Measurements from ENCODE around the gene LNX1.

Gene LNX1

GRCh38 chr4:53633608-53634007 is 42.3 kb upstream of the LNX1 start:
- H3K27me3 ChIP-seq (ENCODE audit: insufficient read depth, low read length, poor library complexity), result no peaks in the 10 kb centered on the region
- no peak overlapping the region for H3K4me3 ChIP-seq (ENCODE audit: low read length)
- no peaks in the 10 kb centered on the region for H3K79me1 ChIP-seq (ENCODE audit: low read length)
- no peak overlapping the region for H2BK5ac ChIP-seq (ENCODE audit: low read length)
- H4K5ac ChIP-seq (ENCODE audit: low read length), result no peak overlapping the region
- no peaks in the 10 kb centered on the region for H3K4me1 ChIP-seq (ENCODE audit: control insufficient read depth, low read depth, low read length)
- H4K8ac ChIP-seq (ENCODE audit: low read depth, low read length), result no peak overlapping the region
- H3K56ac ChIP-seq (ENCODE audit: low read length), result no peak overlapping the region
- no peak overlapping the region for H3K4me2 ChIP-seq (ENCODE audit: low read length)
- no peak overlapping the region for H3K4ac ChIP-seq (ENCODE audit: low read depth, low read length)
- no peak overlapping the region for H3K23ac ChIP-seq (ENCODE audit: low read length)
- no peak overlapping the region for H2BK15ac ChIP-seq (replicated peaks; ENCODE audit: low read depth)
- DNase-seq, result no peak
- no peak overlapping the region for H3K9ac ChIP-seq (ENCODE audit: low read length)
- H3K18ac ChIP-seq (ENCODE audit: low read length), result no peak overlapping the region
- H3K27ac ChIP-seq (ENCODE audit: low read depth, low read length), result no peak overlapping the region
- no peaks in the 10 kb centered on the region for H3K79me2 ChIP-seq (ENCODE audit: control insufficient read depth, insufficient read depth, low read length)
- H3K36me3 ChIP-seq (ENCODE audit: control insufficient read depth, insufficient read depth, low read length), result no peaks in the 10 kb centered on the region
- H2AK5ac ChIP-seq (ENCODE audit: low read length), result no peak overlapping the region
- H2BK120ac ChIP-seq (ENCODE audit: low read depth, low read length), result no peak overlapping the region
- no CpG with 5 or more reads among the region's 4 CpGs for WGBS (ENCODE audit: extremely low coverage, insufficient coverage, low lambda C conversion rate)

GRCh38 chr4:53629296-53629695 is 38.0 kb upstream of the LNX1 start:
- H2BK15ac ChIP-seq (replicated peaks; ENCODE audit: low read depth), result no peak overlapping the region
- no peak overlapping the region for H3K9ac ChIP-seq (ENCODE audit: low read length)
- no peaks in the 10 kb centered on the region for H3K79me1 ChIP-seq (ENCODE audit: low read length)
- H4K8ac ChIP-seq (ENCODE audit: low read depth, low read length), result no peak overlapping the region
- H3K4me3 ChIP-seq (ENCODE audit: low read length), result no peak overlapping the region
- no peak overlapping the region for H2BK5ac ChIP-seq (ENCODE audit: low read length)
- no peak overlapping the region for H3K18ac ChIP-seq (ENCODE audit: low read length)
- H3K4ac ChIP-seq (ENCODE audit: low read depth, low read length), result no peak overlapping the region
- H3K56ac ChIP-seq (ENCODE audit: low read length), result no peak overlapping the region
- no peak overlapping the region for H3K23ac ChIP-seq (ENCODE audit: low read length)
- no peak overlapping the region for H2BK120ac ChIP-seq (ENCODE audit: low read depth, low read length)
- no peak overlapping the region for H2AK5ac ChIP-seq (ENCODE audit: low read length)
- no peaks in the 10 kb centered on the region for H3K79me2 ChIP-seq (ENCODE audit: control insufficient read depth, insufficient read depth, low read length)
- no peaks in the 10 kb centered on the region for H3K4me1 ChIP-seq (ENCODE audit: control insufficient read depth, low read depth, low read length)
- no peak overlapping the region for H3K4me2 ChIP-seq (ENCODE audit: low read length)
- no peak overlapping the region for H4K5ac ChIP-seq (ENCODE audit: low read length)
- no peaks in the 10 kb centered on the region for H3K36me3 ChIP-seq (ENCODE audit: control insufficient read depth, insufficient read depth, low read length)
- no peak overlapping the region for H3K27ac ChIP-seq (ENCODE audit: low read depth, low read length)
- H3K27me3 ChIP-seq (ENCODE audit: insufficient read depth, low read length, poor library complexity), result no peaks in the 10 kb centered on the region
- no CpG with 5 or more reads among the region's 1 CpG for WGBS (ENCODE audit: extremely low coverage, insufficient coverage, low lambda C conversion rate)
- no peak for DNase-seq

GRCh38 chr4:53626491-53626890 is 35.2 kb upstream of the LNX1 start:
- H3K4me2 ChIP-seq (ENCODE audit: low read length), result no peak overlapping the region
- H3K27me3 ChIP-seq (ENCODE audit: insufficient read depth, low read length, poor library complexity), result no peaks in the 10 kb centered on the region
- H3K4ac ChIP-seq (ENCODE audit: low read depth, low read length), result no peak overlapping the region
- no peak overlapping the region for H3K27ac ChIP-seq (ENCODE audit: low read depth, low read length)
- no peak overlapping the region for H2BK15ac ChIP-seq (replicated peaks; ENCODE audit: low read depth)
- no peak overlapping the region for H3K23ac ChIP-seq (ENCODE audit: low read length)
- H3K4me1 ChIP-seq (ENCODE audit: control insufficient read depth, low read depth, low read length), result no peaks in the 10 kb centered on the region
- H2AK5ac ChIP-seq (ENCODE audit: low read length), result no peak overlapping the region
- H2BK5ac ChIP-seq (ENCODE audit: low read length), result no peak overlapping the region
- no peaks in the 10 kb centered on the region for H3K79me1 ChIP-seq (ENCODE audit: low read length)
- H4K5ac ChIP-seq (ENCODE audit: low read length), result no peak overlapping the region
- H2BK120ac ChIP-seq (ENCODE audit: low read depth, low read length), result no peak overlapping the region
- DNase-seq, result no peak
- H3K79me2 ChIP-seq (ENCODE audit: control insufficient read depth, insufficient read depth, low read length), result no peaks in the 10 kb centered on the region
- H3K9ac ChIP-seq (ENCODE audit: low read length), result no peak overlapping the region
- no CpG with 5 or more reads among the region's 1 CpG for WGBS (ENCODE audit: extremely low coverage, insufficient coverage, low lambda C conversion rate)
- no peak overlapping the region for H4K8ac ChIP-seq (ENCODE audit: low read depth, low read length)
- no peaks in the 10 kb centered on the region for H3K36me3 ChIP-seq (ENCODE audit: control insufficient read depth, insufficient read depth, low read length)
- no peak overlapping the region for H3K56ac ChIP-seq (ENCODE audit: low read length)
- H3K18ac ChIP-seq (ENCODE audit: low read length), result no peak overlapping the region
- H3K4me3 ChIP-seq (ENCODE audit: low read length), result no peak overlapping the region

- no CpG with 5 or more reads among the region's 2 CpGs for WGBS (ENCODE audit: extremely low coverage, insufficient coverage, low lambda C conversion rate)
- Histone ChIP-seq H4K8ac (ENCODE audit: low read depth, low read length) (no peak overlapping the region), H3K4me2 (ENCODE audit: low read length) (no peak overlapping the region), H3K27me3 (ENCODE audit: insufficient read depth, low read length, poor library complexity) (no peaks in the 10 kb centered on the region), H3K18ac (ENCODE audit: low read length) (no peak overlapping the region), H2BK120ac (ENCODE audit: low read depth, low read length) (no peak overlapping the region), H3K79me2 (ENCODE audit: control insufficient read depth, insufficient read depth, low read length) (no peaks in the 10 kb centered on the region), H2BK5ac (ENCODE audit: low read length) (no peak overlapping the region), H2AK5ac (ENCODE audit: low read length) (no peak overlapping the region), H4K5ac (ENCODE audit: low read length) (no peak overlapping the region), H3K56ac (ENCODE audit: low read length) (no peak overlapping the region), H3K4ac (ENCODE audit: low read depth, low read length) (no peak overlapping the region), H3K27ac (ENCODE audit: low read depth, low read length) (no peak overlapping the region), H3K4me3 (ENCODE audit: low read length) (no peak overlapping the region), H3K23ac (ENCODE audit: low read length) (no peak overlapping the region), H3K4me1 (ENCODE audit: control insufficient read depth, low read depth, low read length) (no peaks in the 10 kb centered on the region), H3K9ac (ENCODE audit: low read length) (no peak overlapping the region), H3K36me3 (ENCODE audit: control insufficient read depth, insufficient read depth, low read length) (no peaks in the 10 kb centered on the region), H3K79me1 (ENCODE audit: low read length) (no peaks in the 10 kb centered on the region), H2BK15ac (replicated peaks; ENCODE audit: low read depth) (no peak overlapping the region)
- DNase-seq, result no peak
Observed at GRCh38 chr4:53625888-53626287, 34.6 kb upstream of the LNX1 start.

- Histone ChIP-seq H2BK120ac (ENCODE audit: low read depth, low read length) (no peak overlapping the region), H4K5ac (ENCODE audit: low read length) (no peak overlapping the region), H3K9ac (ENCODE audit: low read length) (no peak overlapping the region), H3K79me1 (ENCODE audit: low read length) (no peaks in the 10 kb centered on the region), H3K4me3 (ENCODE audit: low read length) (no peak overlapping the region), H3K36me3 (ENCODE audit: control insufficient read depth, insufficient read depth, low read length) (no peaks in the 10 kb centered on the region), H3K56ac (ENCODE audit: low read length) (no peak overlapping the region), H3K79me2 (ENCODE audit: control insufficient read depth, insufficient read depth, low read length) (no peaks in the 10 kb centered on the region), H3K27me3 (ENCODE audit: insufficient read depth, low read length, poor library complexity) (no peaks in the 10 kb centered on the region), H3K23ac (ENCODE audit: low read length) (no peak overlapping the region), H4K8ac (ENCODE audit: low read depth, low read length) (no peak overlapping the region), H2AK5ac (ENCODE audit: low read length) (no peak overlapping the region), H3K4me1 (ENCODE audit: control insufficient read depth, low read depth, low read length) (no peaks in the 10 kb centered on the region), H2BK5ac (ENCODE audit: low read length) (no peak overlapping the region), H3K27ac (ENCODE audit: low read depth, low read length) (no peak overlapping the region), H3K4ac (ENCODE audit: low read depth, low read length) (no peak overlapping the region), H2BK15ac (replicated peaks; ENCODE audit: low read depth) (no peak overlapping the region), H3K4me2 (ENCODE audit: low read length) (no peak overlapping the region), H3K18ac (ENCODE audit: low read length) (no peak overlapping the region)
- DNase-seq, result no peak
- no CpG with 5 or more reads among the region's 1 CpG for WGBS (ENCODE audit: extremely low coverage, insufficient coverage, low lambda C conversion rate)
Observed at GRCh38 chr4:53622739-53623151, 31.5 kb upstream of the LNX1 start.

GRCh38 chr4:53620956-53621355 is 29.7 kb upstream of the LNX1 start:
- H3K4me1 ChIP-seq (ENCODE audit: control insufficient read depth, low read depth, low read length), result no peaks in the 10 kb centered on the region
- H4K8ac ChIP-seq (ENCODE audit: low read depth, low read length), result no peak overlapping the region
- no peak overlapping the region for H2AK5ac ChIP-seq (ENCODE audit: low read length)
- DNase-seq, result peak; percentile 63
- H3K4me3 ChIP-seq (ENCODE audit: low read length), result no peak overlapping the region
- H3K27ac ChIP-seq (ENCODE audit: low read depth, low read length), result no peak overlapping the region
- no peak overlapping the region for H4K5ac ChIP-seq (ENCODE audit: low read length)
- H3K9ac ChIP-seq (ENCODE audit: low read length), result no peak overlapping the region
- H2BK15ac ChIP-seq (replicated peaks; ENCODE audit: low read depth), result no peak overlapping the region
- H3K36me3 ChIP-seq (ENCODE audit: control insufficient read depth, insufficient read depth, low read length), result no peaks in the 10 kb centered on the region
- H3K23ac ChIP-seq (ENCODE audit: low read length), result no peak overlapping the region
- H3K4me2 ChIP-seq (ENCODE audit: low read length), result no peak overlapping the region
- no peaks in the 10 kb centered on the region for H3K79me1 ChIP-seq (ENCODE audit: low read length)
- H2BK120ac ChIP-seq (ENCODE audit: low read depth, low read length), result no peak overlapping the region
- no CpG with 5 or more reads among the region's 3 CpGs for WGBS (ENCODE audit: extremely low coverage, insufficient coverage, low lambda C conversion rate)
- H3K18ac ChIP-seq (ENCODE audit: low read length), result no peak overlapping the region
- no peak overlapping the region for H3K4ac ChIP-seq (ENCODE audit: low read depth, low read length)
- H3K56ac ChIP-seq (ENCODE audit: low read length), result no peak overlapping the region
- no peaks in the 10 kb centered on the region for H3K27me3 ChIP-seq (ENCODE audit: insufficient read depth, low read length, poor library complexity)
- no peak overlapping the region for H2BK5ac ChIP-seq (ENCODE audit: low read length)
- H3K79me2 ChIP-seq (ENCODE audit: control insufficient read depth, insufficient read depth, low read length), result no peaks in the 10 kb centered on the region
